Smooth muscle cell (in vitro differentiated cells): ENCODE results near the gene CARD9. TPM values are rescaled to one million over a fixed set of nuclear protein-coding genes. Genes with fewer than 3 reads are reported as not detected.

Source experiments
- DNase-seq: peaks from one replicate; lab custom pipeline; 2025; ENCODE audit not compliant: unreplicated experiment; lab: John Stamatoyannopoulos, UW
- H2AFZ ChIP-seq: fragments of 200-600 bp; sonication (generic); 2 replicates; pipeline ENCODE4 v1.6.0; 2016; ENCODE audit warnings: antibody characterized with exemption, low read depth, mild to moderate bottlenecking
- H3F3A ChIP-seq: fragments of 200-600 bp; sonication (generic); 2 replicates; pipeline ENCODE4 v1.6.0; 2017; ENCODE audit warnings: antibody characterized with exemption, low read depth
- H3K27ac ChIP-seq: fragments of 200-600 bp; sonication (generic); 2 replicates; pipeline ENCODE4 v1.5.1; 2016; ENCODE audit warnings: low read depth, mild to moderate bottlenecking
- H3K27me3 ChIP-seq: fragments of 200-600 bp; sonication (generic); 2 replicates; pipeline ENCODE4 v1.6.1; 2016; ENCODE audit warnings: low read depth, mild to moderate bottlenecking
- H3K36me3 ChIP-seq: fragments of 200-600 bp; sonication (generic); 2 replicates; pipeline ENCODE4 v1.5.1; 2016; ENCODE audit warnings: low read depth
- H3K4me1 ChIP-seq: fragments of 200-600 bp; sonication (generic); 2 replicates; pipeline ENCODE4 v1.5.1; 2016; ENCODE audit warnings: low read depth
- H3K4me2 ChIP-seq: fragments of 200-600 bp; sonication (generic); 2 replicates; pipeline ENCODE4 v1.6.0; 2016; ENCODE audit warnings: mild to moderate bottlenecking
- H3K4me3 ChIP-seq: fragments of 200-600 bp; sonication (generic); 2 replicates; pipeline ENCODE4 v1.5.1; 2016; ENCODE audit warnings: mild to moderate bottlenecking
- H3K79me2 ChIP-seq: fragments of 200-600 bp; sonication (generic); 2 replicates; pipeline ENCODE4 v1.6.0; 2016; ENCODE audit warnings: low read depth, mild to moderate bottlenecking
- H3K9ac ChIP-seq: fragments of 200-600 bp; sonication (generic); 2 replicates; pipeline ENCODE4 v1.6.0; 2016; ENCODE audit warnings: low read depth
- H3K9me3 ChIP-seq: fragments of 200-600 bp; sonication (generic); replicated peaks from 2 replicates; pipeline ENCODE4 v1.5.1; 2016; ENCODE audit warnings: low read depth
- H4K20me1 ChIP-seq: fragments of 200-600 bp; sonication (generic); 2 replicates; pipeline ENCODE4 v1.6.0; 2016; ENCODE audit warnings: low read depth
- CTCF ChIP-seq: fragments of 200-600 bp; sonication (generic); IDR thresholded peaks from 2 replicates; pipeline ENCODE4 v1.5.1; 2017; ENCODE audit warnings: borderline replicate concordance, mild to moderate bottlenecking, antibody characterized with exemption; ENCODE audit not compliant: insufficient read depth, poor library complexity, severe bottlenecking
- WGBS: methylation state at CpG from one replicate; pipeline ENCODE4 v1.1.7; 2016; ENCODE audit warnings: low lambda C conversion rate; 5-methylcytosine and 5-hydroxymethylcytosine counted together
- polyA plus RNA-seq: library from polyadenylated mRNA; unstranded; fragments of >200 nt; fragmentation: Nextera tagmentation; extraction: Ambion mirVana; gene quantifications from 2 replicates; pipeline ENCODE4 v1.2.1, GENCODE V29; 2016
- total RNA-seq: library from RNA; depleted of rRNA; stranded (reverse); fragments of >200 nt; gene quantifications from 2 replicates; pipeline ENCODE4 v1.2.3, GENCODE V29; 2014

CARD9 gene
- total and polyA plus RNA-seq, 2 experiments from 2014 or later = 1.2 to 1.9 TPM

GRCh38 chr9:136332482-136332983, 40.9 kb downstream of the CARD9 start:
- H3K4me3 ChIP-seq = no peak overlapping the region
- H2AFZ ChIP-seq = no peak overlapping the region
- H4K20me1 ChIP-seq = peaks cover 97% of the 10 kb centered on the region
- peaks cover 14% of the 10 kb centered on the region for H3K4me1 ChIP-seq
- no peak for DNase-seq
- H3K36me3 ChIP-seq = no peaks in the 10 kb centered on the region
- no peak overlapping the region for H3K9ac ChIP-seq
- H3K27me3 ChIP-seq = no peaks in the 10 kb centered on the region
- WGBS = 92% methylated on average over 11 of the region's 11 CpGs
- H3K79me2 ChIP-seq = peaks cover 54% of the 10 kb centered on the region
- H3K4me2 ChIP-seq = no peak overlapping the region
- H3K27ac ChIP-seq = no peak overlapping the region
- TF ChIP-seq CTCF = no peak
- H3K9me3 ChIP-seq = no peaks in the 10 kb centered on the region
- H3F3A ChIP-seq = no peaks in the 10 kb centered on the region

GRCh38 chr9:136331556-136332481, 41.6 kb downstream of the CARD9 start:
- Histone ChIP-seq H3K4me1 (peaks cover 16% of the 10 kb centered on the region), H3K4me2 (no peak overlapping the region), H2AFZ (no peak overlapping the region), H3K27ac (no peak overlapping the region), H3K27me3 (no peaks in the 10 kb centered on the region), H3K4me3 (no peak overlapping the region), H3K36me3 (no peaks in the 10 kb centered on the region), H3K9ac (no peak overlapping the region), H3K9me3 (no peaks in the 10 kb centered on the region), H4K20me1 (peaks cover 89% of the 10 kb centered on the region), H3F3A (peaks cover 2% of the 10 kb centered on the region), H3K79me2 (peaks cover 54% of the 10 kb centered on the region)
- DNase-seq = no peak
- no peak for TF ChIP-seq CTCF
- WGBS = 90% methylated on average over 46 of the region's 46 CpGs

- Histone ChIP-seq H3K9ac (no peak overlapping the region), H3K4me3 (no peak overlapping the region), H3K36me3 (no peaks in the 10 kb centered on the region), H3K27me3 (no peaks in the 10 kb centered on the region), H4K20me1 (peaks cover 82% of the 10 kb centered on the region), H3F3A (peaks cover 6% of the 10 kb centered on the region), H3K27ac (no peak overlapping the region), H2AFZ (no peak overlapping the region), H3K9me3 (no peaks in the 10 kb centered on the region), H3K79me2 (peaks cover 54% of the 10 kb centered on the region), H3K4me1 (peaks cover 24% of the 10 kb centered on the region), H3K4me2 (no peak overlapping the region)
- no peak for TF ChIP-seq CTCF
- 96% methylated on average over 15 of the region's 15 CpGs for WGBS
- DNase-seq = no peak
Measured at GRCh38 chr9:136331030-136331429, 42.4 kb downstream of the CARD9 start.
